Cardiac muscle cell (in vitro differentiated cells and primary cell): ENCODE measurements around the gene CFAP20DC. TPM values are rescaled to one million over a fixed set of nuclear protein-coding genes. Genes with fewer than 3 reads are reported as not detected.

ENCODE experiments used
- DNase-seq, 2 donors: peaks; one replicate each; pipeline versions ENCODE4 v3.0.0 to v3.0.0-alpha.2; 2010 to 2017; ENCODE audit warnings: low read depth in 1 of 2, low spot score in 1 of 2
- H3K27ac ChIP-seq: fragments of 200-600 bp; sonication (generic); 2 replicates; pipeline ENCODE4 v1.5.1; 2016
- H3K27me3 ChIP-seq: fragments of 200-600 bp; sonication (generic); 2 replicates; pipeline ENCODE4 v1.6.0; 2016; ENCODE audit warnings: control low read depth
- H3K36me3 ChIP-seq: fragments of 200-600 bp; sonication (generic); 2 replicates; pipeline ENCODE4 v1.5.1; 2016; ENCODE audit warnings: control low read depth
- H3K4me1 ChIP-seq: fragments of 200-600 bp; sonication (generic); 2 replicates; pipeline ENCODE4 v1.8.1; 2017; ENCODE audit warnings: low read depth, mild to moderate bottlenecking, mixed run types
- H3K4me3 ChIP-seq: fragments of 200-600 bp; sonication (generic); 2 replicates; pipeline ENCODE4 v1.5.1; 2016; ENCODE audit warnings: mild to moderate bottlenecking
- H3K9me3 ChIP-seq: fragments of 200-600 bp; sonication (generic); 2 replicates; pipeline ENCODE4 v1.5.1; 2017; ENCODE audit warnings: low read depth, mild to moderate bottlenecking, control low read depth
- polyA plus RNA-seq: library from polyadenylated mRNA; unstranded; fragments of >200 nt; fragmentation: Nextera tagmentation; extraction: Ambion mirVana; gene quantifications from 2 replicates; pipeline ENCODE4 v1.2.1, GENCODE V29; 2016
- total RNA-seq: library from RNA; depleted of rRNA; stranded (reverse); fragments of >200 nt; gene quantifications from 2 replicates; pipeline ENCODE4 v1.2.3, GENCODE V29; 2016
- TF ChIP-seq, protein P1 (sequence below): IDR thresholded peaks from 2 replicates; pipeline ENCODE4 v1.5.1; 2012; ENCODE audit warnings: low read depth, mild to moderate bottlenecking, low read length

Gene CFAP20DC
- total and polyA plus RNA-seq, 2 experiments from 2014 or later: 0.53 to 1.3 TPM

DNA sequence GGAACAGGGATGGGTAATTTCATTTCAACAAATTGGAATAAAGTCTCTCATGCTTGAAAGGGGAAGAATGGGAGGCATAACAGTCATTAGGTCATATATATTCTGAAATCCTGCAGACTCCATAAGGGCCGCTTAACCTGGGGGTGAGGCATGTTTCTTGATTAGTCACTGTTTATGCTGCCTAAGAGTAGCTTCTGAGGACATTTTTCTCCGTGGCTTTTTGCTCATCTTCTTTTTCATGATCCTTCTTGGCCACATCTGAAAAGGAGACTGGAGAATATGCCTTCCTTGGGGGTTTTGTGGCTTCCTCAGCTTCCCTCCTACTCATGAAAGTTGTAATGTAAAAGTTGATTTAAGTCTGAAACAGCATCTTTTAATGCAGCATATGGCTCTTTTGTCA is 20.0 kb upstream of the CFAP20DC start:
- H3K4me3 ChIP-seq: no peak overlapping the region
- TF ChIP-seq, protein P1, sequence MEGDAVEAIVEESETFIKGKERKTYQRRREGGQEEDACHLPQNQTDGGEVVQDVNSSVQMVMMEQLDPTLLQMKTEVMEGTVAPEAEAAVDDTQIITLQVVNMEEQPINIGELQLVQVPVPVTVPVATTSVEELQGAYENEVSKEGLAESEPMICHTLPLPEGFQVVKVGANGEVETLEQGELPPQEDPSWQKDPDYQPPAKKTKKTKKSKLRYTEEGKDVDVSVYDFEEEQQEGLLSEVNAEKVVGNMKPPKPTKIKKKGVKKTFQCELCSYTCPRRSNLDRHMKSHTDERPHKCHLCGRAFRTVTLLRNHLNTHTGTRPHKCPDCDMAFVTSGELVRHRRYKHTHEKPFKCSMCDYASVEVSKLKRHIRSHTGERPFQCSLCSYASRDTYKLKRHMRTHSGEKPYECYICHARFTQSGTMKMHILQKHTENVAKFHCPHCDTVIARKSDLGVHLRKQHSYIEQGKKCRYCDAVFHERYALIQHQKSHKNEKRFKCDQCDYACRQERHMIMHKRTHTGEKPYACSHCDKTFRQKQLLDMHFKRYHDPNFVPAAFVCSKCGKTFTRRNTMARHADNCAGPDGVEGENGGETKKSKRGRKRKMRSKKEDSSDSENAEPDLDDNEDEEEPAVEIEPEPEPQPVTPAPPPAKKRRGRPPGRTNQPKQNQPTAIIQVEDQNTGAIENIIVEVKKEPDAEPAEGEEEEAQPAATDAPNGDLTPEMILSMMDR: no peak
- H3K9me3 ChIP-seq: no peaks in the 10 kb centered on the region
- no peak for DNase-seq
- no peaks in the 10 kb centered on the region for H3K27me3 ChIP-seq
- no peaks in the 10 kb centered on the region for H3K36me3 ChIP-seq
- H3K4me1 ChIP-seq: no peaks in the 10 kb centered on the region
- H3K27ac ChIP-seq: no peak overlapping the region

DNA sequence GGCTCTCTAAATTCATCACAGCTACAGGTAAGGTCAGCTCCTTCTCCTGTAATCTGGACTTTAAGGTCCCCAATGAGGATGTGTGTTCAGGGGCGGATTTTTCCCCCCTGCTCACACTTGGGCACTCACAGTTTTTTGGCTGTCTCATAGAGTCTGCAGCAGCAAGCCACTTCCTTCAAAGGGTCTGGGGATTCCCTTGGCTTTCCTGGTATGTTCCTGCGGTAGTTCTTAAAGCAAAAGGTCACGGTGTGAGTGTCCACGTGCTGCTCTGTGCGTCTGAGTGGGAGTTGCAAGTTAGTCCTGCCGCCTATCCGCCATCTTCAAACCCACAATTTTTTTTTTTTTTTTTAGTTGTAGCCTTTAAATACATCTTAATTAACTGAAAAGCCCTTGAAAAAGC is 15.4 kb upstream of the CFAP20DC start:
- no peaks in the 10 kb centered on the region for H3K27me3 ChIP-seq
- H3K27ac ChIP-seq: no peak overlapping the region
- TF ChIP-seq, protein P1: no peak
- H3K4me1 ChIP-seq: no peaks in the 10 kb centered on the region
- no peaks in the 10 kb centered on the region for H3K36me3 ChIP-seq
- no peaks in the 10 kb centered on the region for H3K9me3 ChIP-seq
- no peak overlapping the region for H3K4me3 ChIP-seq
- peak in 1 of 2 donors; percentile 16 for DNase-seq

DNA sequence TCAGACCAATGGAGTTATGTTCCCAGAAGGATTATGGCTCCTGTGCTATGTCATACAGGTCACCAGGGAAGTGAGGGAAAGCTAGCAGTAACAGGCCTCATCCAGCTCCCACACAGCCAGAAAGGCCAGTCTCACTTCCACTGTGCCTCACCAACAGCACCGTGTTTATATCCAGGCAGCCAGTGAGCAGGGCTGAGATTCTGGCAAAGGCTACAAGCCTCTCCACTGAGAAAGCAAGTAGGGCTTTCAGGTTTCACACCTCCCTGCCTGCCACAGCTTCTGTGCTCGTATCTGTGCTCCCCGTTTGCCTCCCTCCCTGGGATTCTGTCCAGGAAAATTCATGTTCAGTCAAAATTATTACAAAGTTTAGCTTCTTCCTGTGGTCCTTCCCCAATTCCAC is 14.9 kb upstream of the CFAP20DC start:
- Histone ChIP-seq H3K36me3 (no peaks in the 10 kb centered on the region), H3K4me3 (no peak overlapping the region), H3K27ac (no peak overlapping the region), H3K27me3 (no peaks in the 10 kb centered on the region), H3K4me1 (no peaks in the 10 kb centered on the region), H3K9me3 (no peaks in the 10 kb centered on the region)
- TF ChIP-seq, protein P1: no peak
- DNase-seq: no peak

DNA sequence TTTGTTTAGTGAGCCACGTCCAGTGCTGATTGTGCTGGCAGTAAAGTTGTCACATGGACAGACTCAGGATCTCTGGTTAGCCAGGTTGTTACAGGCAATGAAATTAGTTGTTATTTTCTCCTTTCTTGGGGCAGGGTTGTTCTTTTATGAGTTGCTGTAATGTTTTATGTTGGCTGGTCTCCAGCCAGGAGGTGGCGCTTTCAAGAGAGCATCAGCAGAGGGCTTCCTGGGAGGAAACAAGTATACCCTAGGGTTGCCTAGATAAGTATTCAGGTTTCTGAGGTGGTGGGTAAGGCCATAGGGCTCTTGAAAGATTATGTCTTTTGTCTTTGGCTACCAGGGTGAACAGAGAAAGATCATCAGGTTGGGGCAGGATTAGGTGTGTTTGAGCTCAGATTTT is 14.5 kb upstream of the CFAP20DC start:
- DNase-seq: no peak
- H3K4me1 ChIP-seq: no peaks in the 10 kb centered on the region
- H3K27me3 ChIP-seq: no peaks in the 10 kb centered on the region
- TF ChIP-seq, protein P1: no peak
- H3K36me3 ChIP-seq: no peaks in the 10 kb centered on the region
- H3K27ac ChIP-seq: no peak overlapping the region
- H3K4me3 ChIP-seq: no peak overlapping the region
- no peaks in the 10 kb centered on the region for H3K9me3 ChIP-seq

DNA sequence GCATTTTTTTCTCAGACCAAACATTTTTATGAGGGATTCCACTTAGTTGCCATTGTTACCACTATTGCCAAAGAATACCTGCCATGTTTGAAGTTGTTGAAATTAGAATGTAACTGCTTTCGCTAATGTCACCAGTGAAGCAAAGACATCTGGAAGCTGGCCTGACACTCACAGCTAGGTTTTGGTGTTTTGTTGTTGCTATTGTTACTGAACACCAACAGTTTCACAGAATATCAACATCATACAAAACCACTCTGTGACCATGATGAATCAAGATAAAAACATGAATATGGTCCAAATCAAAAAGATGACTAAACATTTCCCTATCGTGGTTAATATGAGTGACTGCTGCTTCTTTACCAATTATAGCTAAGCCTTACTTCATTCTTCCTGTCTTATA is 6.9 kb upstream of the CFAP20DC start:
- Histone ChIP-seq H3K27ac (no peak overlapping the region), H3K36me3 (no peaks in the 10 kb centered on the region), H3K27me3 (no peaks in the 10 kb centered on the region), H3K4me3 (no peak overlapping the region), H3K9me3 (no peaks in the 10 kb centered on the region), H3K4me1 (no peaks in the 10 kb centered on the region)
- peak in 1 of 2 donors; percentile 32 for DNase-seq
- TF ChIP-seq, protein P1: no peak
